ENCODE measurements around the gene IKZF3.
"Not testable (repeated sequence)": the region's sequence is repeated elsewhere in the genome, so short reads cannot be mapped to it uniquely, and the experiment has no call there.

IKZF3 gene

GRCh38 chr17:39725923-39726322 is 138.2 kb downstream of the IKZF3 start:
- H4K91ac ChIP-seq (ENCODE audit: low read depth, low read length, poor library complexity); H2AFZ ChIP-seq (ENCODE audit: low read length); H3K4ac ChIP-seq (ENCODE audit: low read length); H3K79me1 ChIP-seq (ENCODE audit: low read depth, low read length); H2BK12ac ChIP-seq (ENCODE audit: low read length); H3K9me3 ChIP-seq (replicated peaks in 1 of 2; ENCODE audit: control insufficient read depth in 2 of 2, insufficient read depth in 1 of 2, low read depth in 1 of 2, low read length in 2 of 2); H3K18ac ChIP-seq (ENCODE audit: low read length); H3K14ac ChIP-seq (ENCODE audit: low read length); DNase-seq (ENCODE audit: low spot score); H3K27me3 ChIP-seq (ENCODE audit: control insufficient read depth in 3 of 3, insufficient read depth in 3 of 3, low read depth in 1 of 3, low read length in 3 of 3); H2BK120ac ChIP-seq (ENCODE audit: low read depth, low read length); H3K27ac ChIP-seq (replicated peaks; ENCODE audit: low read length); H2AK5ac ChIP-seq (ENCODE audit: low read depth, low read length); H3K9ac ChIP-seq (ENCODE audit: low read depth, low read length, poor library complexity); H3K4me3 ChIP-seq (ENCODE audit: low read length in 2 of 2); H3K23ac ChIP-seq (ENCODE audit: low read depth, low read length, poor library complexity); H2BK15ac ChIP-seq (ENCODE audit: low read length); H3K4me2 ChIP-seq (ENCODE audit: insufficient read depth, low read length, poor library complexity, severe bottlenecking); H4K8ac ChIP-seq (ENCODE audit: low read depth, low read length); H3K4me1 ChIP-seq (ENCODE audit: control insufficient read depth in 2 of 2, insufficient read depth in 1 of 2, low read depth in 1 of 2, low read length in 2 of 2): not testable (repeated sequence)
- Histone ChIP-seq H3K36me3 (replicated peaks in 1 of 2; ENCODE audit: control insufficient read depth in 2 of 2, insufficient read depth in 2 of 2, low read length in 2 of 2) (peaks cover 42 to 81% of the 10 kb centered on the region in 2 donors), H2BK5ac (ENCODE audit: low read length) (peak overlapping the region; percentile 10)
- WGBS, 2 donors (ENCODE audit: extremely low coverage in 2 of 2, insufficient read length in 2 of 2, insufficient replicate concordance in 1 of 2), result no CpG with 5 or more reads among the region's 1 CpG

- Histone ChIP-seq H2AK5ac (ENCODE audit: low read depth, low read length) (no peak overlapping the region), H3K27me3 (ENCODE audit: control insufficient read depth in 3 of 3, insufficient read depth in 3 of 3, low read depth in 1 of 3, low read length in 3 of 3) (no peaks in the 10 kb centered on the region), H2BK120ac (ENCODE audit: low read depth, low read length) (no peak overlapping the region), H3K9me3 (replicated peaks in 1 of 2; ENCODE audit: control insufficient read depth in 2 of 2, insufficient read depth in 1 of 2, low read depth in 1 of 2, low read length in 2 of 2) (no peaks in the 10 kb centered on the region), H3K4ac (ENCODE audit: low read length) (no peak overlapping the region), H3K36me3 (replicated peaks in 1 of 2; ENCODE audit: control insufficient read depth in 2 of 2, insufficient read depth in 2 of 2, low read length in 2 of 2) (peaks cover 51 to 92% of the 10 kb centered on the region in 2 donors), H3K14ac (ENCODE audit: low read length) (no peak overlapping the region), H3K4me2 (ENCODE audit: insufficient read depth, low read length, poor library complexity, severe bottlenecking) (no peak overlapping the region), H3K4me3 (ENCODE audit: low read length in 2 of 2) (peak overlapping the region in 1 of 2 donors; percentile 20), H3K9ac (ENCODE audit: low read depth, low read length, poor library complexity) (no peak overlapping the region), H3K79me1 (ENCODE audit: low read depth, low read length) (peaks cover 1% of the 10 kb centered on the region), H3K23ac (ENCODE audit: low read depth, low read length, poor library complexity) (peak overlapping the region; percentile 2), H2BK12ac (ENCODE audit: low read length) (peak overlapping the region; percentile 54), H2BK15ac (ENCODE audit: low read length) (no peak overlapping the region), H4K91ac (ENCODE audit: low read depth, low read length, poor library complexity) (no peak overlapping the region), H2AFZ (ENCODE audit: low read length) (no peak overlapping the region), H4K8ac (ENCODE audit: low read depth, low read length) (no peak overlapping the region), H3K27ac (replicated peaks; ENCODE audit: low read length) (no peak overlapping the region), H3K4me1 (ENCODE audit: control insufficient read depth in 2 of 2, insufficient read depth in 1 of 2, low read depth in 1 of 2, low read length in 2 of 2) (peaks cover 0 to 1% of the 10 kb centered on the region in 2 donors), H2BK5ac (ENCODE audit: low read length) (no peak overlapping the region), H3K18ac (ENCODE audit: low read length) (no peak overlapping the region)
- DNase-seq (ENCODE audit: low spot score), result no peak
- WGBS, 2 donors (ENCODE audit: extremely low coverage in 2 of 2, insufficient read length in 2 of 2, insufficient replicate concordance in 1 of 2), result no CpG with 5 or more reads among the region's 13 CpGs
Observed at GRCh38 chr17:39724731-39725130, 139.4 kb downstream of the IKZF3 start.

GRCh38 chr17:39722965-39723848 is 140.9 kb downstream of the IKZF3 start:
- Histone ChIP-seq H3K79me1 (ENCODE audit: low read depth, low read length) (peaks cover 1% of the 10 kb centered on the region), H2AFZ (ENCODE audit: low read length) (no peak overlapping the region), H3K4me1 (ENCODE audit: control insufficient read depth in 2 of 2, insufficient read depth in 1 of 2, low read depth in 1 of 2, low read length in 2 of 2) (no peaks in the 10 kb centered on the region), H2BK120ac (ENCODE audit: low read depth, low read length) (no peak overlapping the region), H2BK15ac (ENCODE audit: low read length) (no peak overlapping the region), H3K18ac (ENCODE audit: low read length) (no peak overlapping the region), H3K27me3 (ENCODE audit: control insufficient read depth in 3 of 3, insufficient read depth in 3 of 3, low read depth in 1 of 3, low read length in 3 of 3) (no peaks in the 10 kb centered on the region), H3K23ac (ENCODE audit: low read depth, low read length, poor library complexity) (peak overlapping the region; percentile 37), H3K27ac (replicated peaks; ENCODE audit: low read length) (no peak overlapping the region), H2BK5ac (ENCODE audit: low read length) (no peak overlapping the region), H3K9me3 (replicated peaks in 1 of 2; ENCODE audit: control insufficient read depth in 2 of 2, insufficient read depth in 1 of 2, low read depth in 1 of 2, low read length in 2 of 2) (no peaks in the 10 kb centered on the region), H4K8ac (ENCODE audit: low read depth, low read length) (no peak overlapping the region), H3K36me3 (replicated peaks in 1 of 2; ENCODE audit: control insufficient read depth in 2 of 2, insufficient read depth in 2 of 2, low read length in 2 of 2) (peaks cover 53 to 95% of the 10 kb centered on the region in 2 donors), H3K4me3 (ENCODE audit: low read length in 2 of 2) (no peak overlapping the region), H2BK12ac (ENCODE audit: low read length) (no peak overlapping the region), H4K91ac (ENCODE audit: low read depth, low read length, poor library complexity) (no peak overlapping the region), H2AK5ac (ENCODE audit: low read depth, low read length) (no peak overlapping the region), H3K14ac (ENCODE audit: low read length) (no peak overlapping the region), H3K4ac (ENCODE audit: low read length) (no peak overlapping the region), H3K4me2 (ENCODE audit: insufficient read depth, low read length, poor library complexity, severe bottlenecking) (no peak overlapping the region), H3K9ac (ENCODE audit: low read depth, low read length, poor library complexity) (no peak overlapping the region)
- no CpG with 5 or more reads among the region's 34 CpGs for WGBS, 2 donors (ENCODE audit: extremely low coverage in 2 of 2, insufficient read length in 2 of 2, insufficient replicate concordance in 1 of 2)
- DNase-seq (ENCODE audit: low spot score), result no peak

- no CpG with 5 or more reads among the region's 6 CpGs for WGBS, 2 donors (ENCODE audit: extremely low coverage in 2 of 2, insufficient read length in 2 of 2, insufficient replicate concordance in 1 of 2)
- Histone ChIP-seq H3K14ac (ENCODE audit: low read length) (no peak overlapping the region), H4K8ac (ENCODE audit: low read depth, low read length) (no peak overlapping the region), H3K4me3 (ENCODE audit: low read length in 2 of 2) (no peak overlapping the region), H4K91ac (ENCODE audit: low read depth, low read length, poor library complexity) (no peak overlapping the region), H2AK5ac (ENCODE audit: low read depth, low read length) (no peak overlapping the region), H3K23ac (ENCODE audit: low read depth, low read length, poor library complexity) (no peak overlapping the region), H3K18ac (ENCODE audit: low read length) (no peak overlapping the region), H3K4ac (ENCODE audit: low read length) (no peak overlapping the region), H3K79me1 (ENCODE audit: low read depth, low read length) (peaks cover 1% of the 10 kb centered on the region), H2BK5ac (ENCODE audit: low read length) (no peak overlapping the region), H3K9ac (ENCODE audit: low read depth, low read length, poor library complexity) (no peak overlapping the region), H3K9me3 (replicated peaks in 1 of 2; ENCODE audit: control insufficient read depth in 2 of 2, insufficient read depth in 1 of 2, low read depth in 1 of 2, low read length in 2 of 2) (no peaks in the 10 kb centered on the region), H2AFZ (ENCODE audit: low read length) (no peak overlapping the region), H3K4me2 (ENCODE audit: insufficient read depth, low read length, poor library complexity, severe bottlenecking) (no peak overlapping the region), H2BK120ac (ENCODE audit: low read depth, low read length) (no peak overlapping the region), H3K4me1 (ENCODE audit: control insufficient read depth in 2 of 2, insufficient read depth in 1 of 2, low read depth in 1 of 2, low read length in 2 of 2) (no peaks in the 10 kb centered on the region), H2BK12ac (ENCODE audit: low read length) (no peak overlapping the region), H2BK15ac (ENCODE audit: low read length) (no peak overlapping the region), H3K27me3 (ENCODE audit: control insufficient read depth in 3 of 3, insufficient read depth in 3 of 3, low read depth in 1 of 3, low read length in 3 of 3) (no peaks in the 10 kb centered on the region), H3K36me3 (replicated peaks in 1 of 2; ENCODE audit: control insufficient read depth in 2 of 2, insufficient read depth in 2 of 2, low read length in 2 of 2) (peaks cover 50 to 95% of the 10 kb centered on the region in 2 donors), H3K27ac (replicated peaks; ENCODE audit: low read length) (no peak overlapping the region)
- no peak for DNase-seq (ENCODE audit: low spot score)
Observed at GRCh38 chr17:39722104-39722503, 142.0 kb downstream of the IKZF3 start.
